Astrocyte (in vitro differentiated cells and primary cell): ENCODE results near the gene DCUN1D2. TPM values are rescaled to one million over a fixed set of nuclear protein-coding genes. Genes with fewer than 3 reads are reported as not detected.

Experiments
- DNase-seq: peaks from one replicate; pipeline ENCODE4 v3.0.0-alpha.2; 2010; ENCODE audit warnings: low read depth
- FAIRE-seq: peaks from 2 replicates; lab custom pipeline; 2011; peaks lifted over from hg19 to GRCh38; lab: Jason Lieb, UNC
- H2AFZ ChIP-seq: 2 replicates; pipeline ENCODE4 v1.6.0; 2012; ENCODE audit warnings: low read depth, low read length, inconsistent platforms
- H3K27ac ChIP-seq: 2 replicates; pipeline ENCODE4 v1.5.1; 2011; ENCODE audit warnings: low read depth, low read length, inconsistent platforms
- H3K27me3 ChIP-seq: 2 replicates; pipeline ENCODE4 v1.6.0; 2011; ENCODE audit warnings: low read length, inconsistent platforms; ENCODE audit not compliant: insufficient read depth
- H3K36me3 ChIP-seq: 2 replicates; pipeline ENCODE4 v1.5.1; 2011; ENCODE audit warnings: low read length, inconsistent platforms; ENCODE audit not compliant: insufficient read depth
- H3K4me1 ChIP-seq: 2 replicates; pipeline ENCODE4 v1.5.1; 2011; ENCODE audit warnings: low read length, inconsistent platforms; ENCODE audit not compliant: insufficient read depth
- H3K4me2 ChIP-seq: 2 replicates; pipeline ENCODE4 v1.6.0; 2012; ENCODE audit warnings: low read length, inconsistent platforms
- H3K4me3 ChIP-seq: 2 replicates; pipeline ENCODE4 v1.5.1; 2011; ENCODE audit warnings: low read depth, mild to moderate bottlenecking, low read length, inconsistent platforms; ENCODE audit not compliant: insufficient read depth
- H3K79me2 ChIP-seq: 2 replicates; pipeline ENCODE4 v1.6.0; 2012; ENCODE audit warnings: mild to moderate bottlenecking, low read length, inconsistent platforms; ENCODE audit not compliant: insufficient read depth
- H3K9ac ChIP-seq: 2 replicates; pipeline ENCODE4 v1.6.0; 2012; ENCODE audit warnings: mild to moderate bottlenecking, low read length, inconsistent platforms
- H3K9me3 ChIP-seq: 2 replicates; pipeline ENCODE4 v1.5.1; 2012; ENCODE audit warnings: low read depth, mild to moderate bottlenecking, low read length, inconsistent platforms; ENCODE audit not compliant: insufficient read depth
- H4K20me1 ChIP-seq: 2 replicates; pipeline ENCODE4 v1.6.0; 2012; ENCODE audit warnings: low read length, inconsistent platforms; ENCODE audit not compliant: insufficient read depth
- H3K27ac Mint-ChIP-seq: one replicate; pipeline ENCODE4 v1.8.0; 2021; ENCODE audit warnings: mild to moderate bottlenecking, mixed read lengths; ENCODE audit not compliant: unreplicated experiment
- H3K27me3 Mint-ChIP-seq: one replicate; pipeline ENCODE4 v1.8.0; 2021; ENCODE audit warnings: low read depth, mixed read lengths; ENCODE audit not compliant: unreplicated experiment
- H3K36me3 Mint-ChIP-seq: one replicate; pipeline ENCODE4 v1.8.0; 2021; ENCODE audit warnings: low read depth, mixed read lengths; ENCODE audit not compliant: unreplicated experiment
- H3K4me1 Mint-ChIP-seq: one replicate; pipeline ENCODE4 v1.8.0; 2021; ENCODE audit warnings: low read depth, mixed read lengths; ENCODE audit not compliant: unreplicated experiment
- H3K4me3 Mint-ChIP-seq: one replicate; pipeline ENCODE4 v1.8.0; 2021; ENCODE audit warnings: mild to moderate bottlenecking, moderate library complexity, mixed read lengths; ENCODE audit not compliant: unreplicated experiment
- H3K9me3 Mint-ChIP-seq: one replicate; pipeline ENCODE4 v1.8.0; 2021; ENCODE audit warnings: mild to moderate bottlenecking, mixed read lengths; ENCODE audit not compliant: unreplicated experiment
- CTCF ChIP-seq: IDR thresholded peaks from 2 replicates; pipeline ENCODE4 v1.5.1; 2011; ENCODE audit warnings: low read depth, mild to moderate bottlenecking, inconsistent platforms, low read length, moderate library complexity; ENCODE audit not compliant: insufficient read depth
- EZH2 ChIP-seq: IDR thresholded peaks from 2 replicates; pipeline ENCODE4 v1.6.1; 2012; ENCODE audit warnings: mild to moderate bottlenecking, low read length, inconsistent platforms; ENCODE audit not compliant: insufficient read depth
- total RNA-seq: library from RNA; stranded (reverse); gene quantifications from 2 replicates; pipeline ENCODE4 v1.2.1, GENCODE V29; 2021

The DCUN1D2 gene
- total RNA-seq, 1 donor from 2014 or later, result 16.3 TPM

GRCh38 chr13:113483504-113484293 lies 6.8 kb downstream of the DCUN1D2 start:
- Histone ChIP-seq H3K4me2 (peak overlapping the region; percentile 32), H3K9ac (no peak overlapping the region), H3K79me2 (peaks cover 71% of the 10 kb centered on the region), H3K4me3 (no peak overlapping the region), H2AFZ (peak overlapping the region; percentile 0), H3K4me1 (peaks cover 4% of the 10 kb centered on the region), H3K27ac (no peak overlapping the region), H3K36me3 (peaks cover 13% of the 10 kb centered on the region), H3K27me3 (no peaks in the 10 kb centered on the region), H4K20me1 (peaks cover 57% of the 10 kb centered on the region), H3K9me3 (no peaks in the 10 kb centered on the region)
- FAIRE-seq (no peak), DNase-seq (no peak)
- Mint-ChIP-seq H3K36me3 (peaks cover 8% of the 10 kb centered on the region), H3K27ac (no peak overlapping the region), H3K27me3 (no peaks in the 10 kb centered on the region), H3K4me1 (peaks cover 2% of the 10 kb centered on the region), H3K9me3 (no peaks in the 10 kb centered on the region), H3K4me3 (no peak overlapping the region)
- TF ChIP-seq CTCF (no peak), EZH2 (no peak)

DNA sequence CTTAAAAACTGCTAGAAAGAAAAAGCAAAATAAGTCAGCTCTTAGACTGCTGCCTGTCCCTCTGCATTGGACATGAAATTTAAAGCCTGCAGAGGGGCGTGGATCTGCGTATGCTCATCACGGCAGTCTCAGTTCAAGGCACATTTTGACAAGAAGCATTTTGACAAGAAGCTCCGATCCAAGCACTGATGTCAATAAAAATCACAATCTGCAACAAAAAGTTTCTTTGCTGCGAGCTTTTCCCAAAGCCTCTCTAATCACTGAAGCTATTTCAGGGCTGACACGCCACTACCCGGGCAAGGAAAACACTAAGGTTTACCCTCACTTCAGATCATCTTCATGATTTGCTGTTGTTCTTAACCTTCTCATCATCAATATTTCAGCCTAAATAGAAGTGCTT lies 7.4 kb downstream of the DCUN1D2 start:
- no peak overlapping the region for H3K27ac ChIP-seq
- no peak for DNase-seq
- Mint-ChIP-seq H3K36me3 (peaks cover 8% of the 10 kb centered on the region), H3K4me1 (peaks cover 2% of the 10 kb centered on the region), H3K9me3 (no peaks in the 10 kb centered on the region), H3K27ac (no peak overlapping the region), H3K27me3 (no peaks in the 10 kb centered on the region), H3K4me3 (no peak overlapping the region)
- TF ChIP-seq EZH2, result no peak
- no peak for TF ChIP-seq CTCF
- no peak for FAIRE-seq
- peaks cover 16% of the 10 kb centered on the region for H3K36me3 ChIP-seq
- no peak overlapping the region for H3K9ac ChIP-seq
- no peaks in the 10 kb centered on the region for H3K4me1 ChIP-seq
- H3K4me3 ChIP-seq, result no peak overlapping the region
- H3K9me3 ChIP-seq, result no peaks in the 10 kb centered on the region
- H2AFZ ChIP-seq, result no peak overlapping the region
- peaks cover 64% of the 10 kb centered on the region for H3K79me2 ChIP-seq
- peak overlapping the region; percentile 32 for H3K4me2 ChIP-seq
- no peaks in the 10 kb centered on the region for H3K27me3 ChIP-seq
- peaks cover 51% of the 10 kb centered on the region for H4K20me1 ChIP-seq

- Histone ChIP-seq H3K79me2 (peaks cover 27% of the 10 kb centered on the region), H3K27me3 (no peaks in the 10 kb centered on the region), H3K9ac (no peak overlapping the region), H3K4me3 (no peak overlapping the region), H3K4me2 (no peak overlapping the region), H4K20me1 (peaks cover 16% of the 10 kb centered on the region), H2AFZ (no peak overlapping the region), H3K4me1 (no peaks in the 10 kb centered on the region), H3K9me3 (no peaks in the 10 kb centered on the region), H3K36me3 (peaks cover 25% of the 10 kb centered on the region), H3K27ac (no peak overlapping the region)
- no peaks in the 10 kb centered on the region for H3K27me3 Mint-ChIP-seq
- no peak for DNase-seq
- no peaks in the 10 kb centered on the region for H3K4me1 Mint-ChIP-seq
- H3K27ac Mint-ChIP-seq, result no peak overlapping the region
- no peaks in the 10 kb centered on the region for H3K9me3 Mint-ChIP-seq
- TF ChIP-seq EZH2 (no peak), CTCF (no peak)
- H3K4me3 Mint-ChIP-seq, result no peak overlapping the region
- FAIRE-seq, result peak; percentile 32
- H3K36me3 Mint-ChIP-seq, result peaks cover 11% of the 10 kb centered on the region
These were observed 11.3 kb downstream of the DCUN1D2 start for GRCh38 chr13:113479179-113479578.
